GM19043 (cell line): ENCODE data around the gene ARAP1.

Experiments
- ATAC-seq: cut with Tn5 transposase; IDR thresholded peaks from one replicate; pipeline ENCODE4 v1.9.1; 2021; ENCODE audit warnings: low read depth; ENCODE audit not compliant: unreplicated experiment

Gene ARAP1

GRCh38 chr11:72646024-72646423 is 106.2 kb downstream of the ARAP1 start:
- no peak for ATAC-seq

GRCh38 chr11:72643547-72643946 is 108.7 kb downstream of the ARAP1 start:
- ATAC-seq: no peak

GRCh38 chr11:72642884-72643522 is 109.2 kb downstream of the ARAP1 start:
- no peak for ATAC-seq

- ATAC-seq: no peak
Measured at GRCh38 chr11:72642043-72642883, 109.9 kb downstream of the ARAP1 start.

- no peak for ATAC-seq
Measured at GRCh38 chr11:72641522-72642042, 110.6 kb downstream of the ARAP1 start.

- no peak for ATAC-seq
Measured at GRCh38 chr11:72639502-72640375, 112.5 kb downstream of the ARAP1 start.

- no peak for ATAC-seq
Measured at GRCh38 chr11:72637926-72638325, 114.3 kb downstream of the ARAP1 start.

- no peak for ATAC-seq
Measured at GRCh38 chr11:72637198-72637597, 115.0 kb downstream of the ARAP1 start.

GRCh38 chr11:72636376-72636775 is 115.8 kb downstream of the ARAP1 start:
- ATAC-seq: no peak

- no peak for ATAC-seq
Measured at GRCh38 chr11:72635933-72636332, 116.3 kb downstream of the ARAP1 start.

- no peak for ATAC-seq
Measured at GRCh38 chr11:72635309-72635915, 116.8 kb downstream of the ARAP1 start.
